ENCODE data around the gene CLMN.

The CLMN gene

GRCh38 chr14:95218472-95219193 is 101.1 kb downstream of the CLMN start:
- Histone ChIP-seq H3K56ac (ENCODE audit: low read length) (no peak overlapping the region), H4K5ac (ENCODE audit: low read length) (no peak overlapping the region), H2BK5ac (ENCODE audit: low read length) (no peak overlapping the region), H3K9ac (ENCODE audit: low read length) (no peak overlapping the region), H3K4ac (ENCODE audit: low read depth, low read length) (no peak overlapping the region), H3K4me2 (ENCODE audit: low read length) (no peak overlapping the region), H3K4me1 (ENCODE audit: control insufficient read depth, low read depth, low read length) (peaks cover 7% of the 10 kb centered on the region), H3K36me3 (ENCODE audit: control insufficient read depth, insufficient read depth, low read length) (no peaks in the 10 kb centered on the region), H3K4me3 (ENCODE audit: low read length) (no peak overlapping the region), H3K27ac (ENCODE audit: low read depth, low read length) (no peak overlapping the region), H3K23ac (ENCODE audit: low read length) (no peak overlapping the region), H3K79me2 (ENCODE audit: control insufficient read depth, insufficient read depth, low read length) (no peaks in the 10 kb centered on the region), H2BK15ac (replicated peaks; ENCODE audit: low read depth) (no peak overlapping the region), H3K79me1 (ENCODE audit: low read length) (no peaks in the 10 kb centered on the region), H3K27me3 (ENCODE audit: insufficient read depth, low read length, poor library complexity) (no peaks in the 10 kb centered on the region), H4K8ac (ENCODE audit: low read depth, low read length) (no peak overlapping the region), H3K18ac (ENCODE audit: low read length) (no peak overlapping the region), H2AK5ac (ENCODE audit: low read length) (no peak overlapping the region), H2BK120ac (ENCODE audit: low read depth, low read length) (no peak overlapping the region)
- no CpG with 5 or more reads among the region's 8 CpGs for WGBS (ENCODE audit: extremely low coverage, insufficient coverage, low lambda C conversion rate)
- DNase-seq = no peak

GRCh38 chr14:95218006-95218405 is 101.7 kb downstream of the CLMN start:
- no peak overlapping the region for H3K56ac ChIP-seq (ENCODE audit: low read length)
- no peak overlapping the region for H2BK15ac ChIP-seq (replicated peaks; ENCODE audit: low read depth)
- no peak overlapping the region for H4K8ac ChIP-seq (ENCODE audit: low read depth, low read length)
- no peak overlapping the region for H3K4ac ChIP-seq (ENCODE audit: low read depth, low read length)
- no peaks in the 10 kb centered on the region for H3K79me2 ChIP-seq (ENCODE audit: control insufficient read depth, insufficient read depth, low read length)
- H3K4me1 ChIP-seq (ENCODE audit: control insufficient read depth, low read depth, low read length) = peaks cover 7% of the 10 kb centered on the region
- no peaks in the 10 kb centered on the region for H3K36me3 ChIP-seq (ENCODE audit: control insufficient read depth, insufficient read depth, low read length)
- no peak overlapping the region for H3K18ac ChIP-seq (ENCODE audit: low read length)
- WGBS (ENCODE audit: extremely low coverage, insufficient coverage, low lambda C conversion rate) = no CpG with 5 or more reads among the region's 4 CpGs
- H3K79me1 ChIP-seq (ENCODE audit: low read length) = no peaks in the 10 kb centered on the region
- H3K4me3 ChIP-seq (ENCODE audit: low read length) = no peak overlapping the region
- H2BK5ac ChIP-seq (ENCODE audit: low read length) = no peak overlapping the region
- no peak overlapping the region for H2AK5ac ChIP-seq (ENCODE audit: low read length)
- no peak overlapping the region for H2BK120ac ChIP-seq (ENCODE audit: low read depth, low read length)
- H3K23ac ChIP-seq (ENCODE audit: low read length) = no peak overlapping the region
- no peaks in the 10 kb centered on the region for H3K27me3 ChIP-seq (ENCODE audit: insufficient read depth, low read length, poor library complexity)
- H3K27ac ChIP-seq (ENCODE audit: low read depth, low read length) = no peak overlapping the region
- no peak overlapping the region for H4K5ac ChIP-seq (ENCODE audit: low read length)
- peak; percentile 64 for DNase-seq
- H3K9ac ChIP-seq (ENCODE audit: low read length) = no peak overlapping the region
- no peak overlapping the region for H3K4me2 ChIP-seq (ENCODE audit: low read length)

- Histone ChIP-seq H3K4me1 (ENCODE audit: control insufficient read depth, low read depth, low read length) (peaks cover 7% of the 10 kb centered on the region), H4K8ac (ENCODE audit: low read depth, low read length) (no peak overlapping the region)
These were observed 102.3 kb downstream of the CLMN start for GRCh38 chr14:95217391-95217900.

GRCh38 chr14:95216008-95216407 is 103.7 kb downstream of the CLMN start:
- Histone ChIP-seq H2BK15ac (replicated peaks; ENCODE audit: low read depth) (no peak overlapping the region), H3K4me1 (ENCODE audit: control insufficient read depth, low read depth, low read length) (peaks cover 7% of the 10 kb centered on the region), H2AK5ac (ENCODE audit: low read length) (no peak overlapping the region), H4K8ac (ENCODE audit: low read depth, low read length) (no peak overlapping the region), H3K27ac (ENCODE audit: low read depth, low read length) (no peak overlapping the region), H4K5ac (ENCODE audit: low read length) (no peak overlapping the region), H2BK5ac (ENCODE audit: low read length) (no peak overlapping the region), H3K9ac (ENCODE audit: low read length) (no peak overlapping the region), H3K23ac (ENCODE audit: low read length) (no peak overlapping the region), H2BK120ac (ENCODE audit: low read depth, low read length) (no peak overlapping the region), H3K27me3 (ENCODE audit: insufficient read depth, low read length, poor library complexity) (no peaks in the 10 kb centered on the region), H3K18ac (ENCODE audit: low read length) (no peak overlapping the region), H3K79me1 (ENCODE audit: low read length) (no peaks in the 10 kb centered on the region), H3K56ac (ENCODE audit: low read length) (no peak overlapping the region), H3K4me2 (ENCODE audit: low read length) (no peak overlapping the region), H3K36me3 (ENCODE audit: control insufficient read depth, insufficient read depth, low read length) (no peaks in the 10 kb centered on the region), H3K79me2 (ENCODE audit: control insufficient read depth, insufficient read depth, low read length) (no peaks in the 10 kb centered on the region), H3K4ac (ENCODE audit: low read depth, low read length) (no peak overlapping the region), H3K4me3 (ENCODE audit: low read length) (no peak overlapping the region)
- no CpG with 5 or more reads among the region's 8 CpGs for WGBS (ENCODE audit: extremely low coverage, insufficient coverage, low lambda C conversion rate)
- DNase-seq = no peak

More at GRCh38 chr14:95217391-95217900, 102.3 kb downstream of the CLMN start:
- Histone ChIP-seq H2BK5ac (ENCODE audit: low read length) (no peak overlapping the region), H3K18ac (ENCODE audit: low read length) (no peak overlapping the region), H2BK15ac (replicated peaks; ENCODE audit: low read depth) (no peak overlapping the region), H3K79me1 (ENCODE audit: low read length) (no peaks in the 10 kb centered on the region), H3K4ac (ENCODE audit: low read depth, low read length) (no peak overlapping the region), H3K27ac (ENCODE audit: low read depth, low read length) (no peak overlapping the region), H3K27me3 (ENCODE audit: insufficient read depth, low read length, poor library complexity) (no peaks in the 10 kb centered on the region), H3K23ac (ENCODE audit: low read length) (no peak overlapping the region), H3K36me3 (ENCODE audit: control insufficient read depth, insufficient read depth, low read length) (no peaks in the 10 kb centered on the region), H3K4me3 (ENCODE audit: low read length) (no peak overlapping the region), H3K9ac (ENCODE audit: low read length) (no peak overlapping the region), H2AK5ac (ENCODE audit: low read length) (no peak overlapping the region), H3K4me2 (ENCODE audit: low read length) (no peak overlapping the region), H2BK120ac (ENCODE audit: low read depth, low read length) (no peak overlapping the region), H3K79me2 (ENCODE audit: control insufficient read depth, insufficient read depth, low read length) (no peaks in the 10 kb centered on the region), H3K56ac (ENCODE audit: low read length) (no peak overlapping the region), H4K5ac (ENCODE audit: low read length) (no peak overlapping the region)
- no CpG with 5 or more reads among the region's 10 CpGs for WGBS (ENCODE audit: extremely low coverage, insufficient coverage, low lambda C conversion rate)
- DNase-seq = peak; percentile 21

- H3K27me3 ChIP-seq (ENCODE audit: insufficient read depth, low read length, poor library complexity) = no peaks in the 10 kb centered on the region
- no CpG with 5 or more reads among the region's 3 CpGs for WGBS (ENCODE audit: extremely low coverage, insufficient coverage, low lambda C conversion rate)
- no peak overlapping the region for H3K18ac ChIP-seq (ENCODE audit: low read length)
- H2BK15ac ChIP-seq (replicated peaks; ENCODE audit: low read depth) = no peak overlapping the region
- no peak overlapping the region for H2AK5ac ChIP-seq (ENCODE audit: low read length)
- no peak overlapping the region for H3K23ac ChIP-seq (ENCODE audit: low read length)
- H3K27ac ChIP-seq (ENCODE audit: low read depth, low read length) = no peak overlapping the region
- no peak overlapping the region for H4K8ac ChIP-seq (ENCODE audit: low read depth, low read length)
- no peak overlapping the region for H2BK120ac ChIP-seq (ENCODE audit: low read depth, low read length)
- H3K4me2 ChIP-seq (ENCODE audit: low read length) = no peak overlapping the region
- H3K4me3 ChIP-seq (ENCODE audit: low read length) = no peak overlapping the region
- H3K9ac ChIP-seq (ENCODE audit: low read length) = no peak overlapping the region
- DNase-seq = no peak
- H3K4me1 ChIP-seq (ENCODE audit: control insufficient read depth, low read depth, low read length) = peaks cover 4% of the 10 kb centered on the region
- no peaks in the 10 kb centered on the region for H3K79me1 ChIP-seq (ENCODE audit: low read length)
- no peak overlapping the region for H2BK5ac ChIP-seq (ENCODE audit: low read length)
- no peak overlapping the region for H3K56ac ChIP-seq (ENCODE audit: low read length)
- H3K79me2 ChIP-seq (ENCODE audit: control insufficient read depth, insufficient read depth, low read length) = no peaks in the 10 kb centered on the region
- no peaks in the 10 kb centered on the region for H3K36me3 ChIP-seq (ENCODE audit: control insufficient read depth, insufficient read depth, low read length)
- H4K5ac ChIP-seq (ENCODE audit: low read length) = no peak overlapping the region
- no peak overlapping the region for H3K4ac ChIP-seq (ENCODE audit: low read depth, low read length)
These were observed 104.5 kb downstream of the CLMN start for GRCh38 chr14:95215094-95215725.
